HEK293 (cell line): ENCODE measurements around the gene RRP1B.
A peak's percentile ranks its signal among the peaks of the same experiment; 100 is the strongest.
"Not testable (repeated sequence)": the region's sequence is repeated elsewhere in the genome, so short reads cannot be mapped to it uniquely, and the experiment has no call there.

Source experiments
- CTCF ChIA-PET: fragments of 350-600 bp; formaldehyde crosslinking; extraction: SDS; loops from one replicate; lab custom pipeline; 2021; ENCODE audit warnings: antibody characterized with exemption; lab: Yijun Ruan, JAX
- POLR2A ChIA-PET: fragments of 300-600 bp; formaldehyde crosslinking; extraction: SDS; loops from one replicate; lab custom pipeline; 2020; ENCODE audit warnings: antibody characterized with exemption, inconsistent platforms; lab: Yijun Ruan, JAX
- H3K27ac ChIP-seq: fragments of 200-500 bp; sonication (Bioruptor generic); 2 replicates; pipeline ENCODE4 v1.5.1; 2014; ENCODE audit warnings: low read depth, low read length, control low read depth, inconsistent platforms; ENCODE audit errors: extremely low read depth
- H3K36me3 ChIP-seq, 2 experiments: fragments of 200-500 bp in 1 of 2; sonication (Bioruptor generic) in 1 of 2; 1 replicate in 1 of 2; 2 replicates in 1 of 2; pipeline ENCODE4 v1.5.1; 2014 to 2017; ENCODE audit warnings: inconsistent platforms in 2 of 2, low read length in 2 of 2; ENCODE audit not compliant: control insufficient read depth in 2 of 2, insufficient read depth in 1 of 2
- H3K4me1 ChIP-seq: fragments of 200-500 bp; sonication (Bioruptor generic); 2 replicates; pipeline ENCODE4 v1.5.1; 2014; ENCODE audit warnings: mild to moderate bottlenecking, low read length, inconsistent platforms; ENCODE audit not compliant: control insufficient read depth, insufficient read depth
- H3K4me3 ChIP-seq: 2 replicates; pipeline ENCODE4 v1.5.1; 2011; ENCODE audit warnings: low read depth, mild to moderate bottlenecking, control low read depth, low read length, moderate library complexity
- H3K9me3 ChIP-seq: fragments of 200-500 bp; sonication (Bioruptor generic); 2 replicates; pipeline ENCODE4 v1.5.1; 2014; ENCODE audit warnings: low read depth, low read length, inconsistent platforms; ENCODE audit not compliant: control insufficient read depth, insufficient read depth
- MYNN ChIP-seq: fragments of 450-650 bp; formaldehyde crosslinking; IDR thresholded peaks from 2 replicates; pipeline ENCODE4 v1.5.1; 2016; ENCODE audit warnings: missing biosample characterization, missing genetic modification characterization, borderline replicate concordance
- PRDM6 ChIP-seq: fragments of 450-650 bp; formaldehyde crosslinking; IDR thresholded peaks from 2 replicates; pipeline ENCODE4 v1.5.1; 2017; ENCODE audit warnings: missing biosample characterization, missing genetic modification characterization
- ZBTB44 ChIP-seq: fragments of 450-650 bp; IDR thresholded peaks from 2 replicates; pipeline ENCODE4 v1.5.1; 2018; ENCODE audit warnings: missing biosample characterization, mild to moderate bottlenecking, missing genetic modification characterization
- ZFP3 ChIP-seq: fragments of 450-650 bp; formaldehyde crosslinking; IDR thresholded peaks from 2 replicates; pipeline ENCODE4 v1.5.1; 2016; ENCODE audit warnings: low read depth, missing biosample characterization, missing genetic modification characterization
- ZNF121 ChIP-seq: fragments of 450-650 bp; formaldehyde crosslinking; IDR thresholded peaks from 2 replicates; pipeline ENCODE4 v1.5.1; 2016; ENCODE audit warnings: missing biosample characterization, missing genetic modification characterization
- ZNF132 ChIP-seq: fragments of 450-650 bp; formaldehyde crosslinking; IDR thresholded peaks from 2 replicates; pipeline ENCODE4 v1.5.1; 2017; ENCODE audit warnings: missing biosample characterization, missing genetic modification characterization, borderline replicate concordance
- ZNF148 ChIP-seq: fragments of 450-650 bp; formaldehyde crosslinking; IDR thresholded peaks from 2 replicates; pipeline ENCODE4 v1.5.0; 2017; ENCODE audit warnings: missing biosample characterization, missing genetic modification characterization, borderline replicate concordance
- ZNF155 ChIP-seq: fragments of 450-650 bp; formaldehyde crosslinking; IDR thresholded peaks from 2 replicates; pipeline ENCODE4 v1.5.1; 2016; ENCODE audit warnings: missing biosample characterization, missing genetic modification characterization
- ZNF175 ChIP-seq: fragments of 450-650 bp; formaldehyde crosslinking; IDR thresholded peaks from 2 replicates; pipeline ENCODE4 v1.5.1; 2016; ENCODE audit warnings: missing biosample characterization, missing genetic modification characterization
- ZNF341 ChIP-seq: fragments of 450-650 bp; formaldehyde crosslinking; IDR thresholded peaks from 2 replicates; pipeline ENCODE4; 2016; ENCODE audit warnings: low read depth, missing biosample characterization, missing genetic modification characterization
- ZNF473 ChIP-seq: fragments of 450-650 bp; formaldehyde crosslinking; IDR thresholded peaks from 2 replicates; pipeline ENCODE4 v1.5.1; 2017; ENCODE audit warnings: missing biosample characterization, missing genetic modification characterization
- ZNF585B ChIP-seq: fragments of 450-650 bp; formaldehyde crosslinking; IDR thresholded peaks from 2 replicates; pipeline ENCODE4 v1.5.1; 2016; ENCODE audit warnings: missing biosample characterization, missing genetic modification characterization
- ZNF645 ChIP-seq: fragments of 450-650 bp; formaldehyde crosslinking; IDR thresholded peaks from 2 replicates; pipeline ENCODE4; 2016; ENCODE audit warnings: missing biosample characterization, missing genetic modification characterization
- ZNF660 ChIP-seq: fragments of 450-650 bp; IDR thresholded peaks from 2 replicates; pipeline ENCODE4 v1.5.1; 2018; ENCODE audit warnings: missing biosample characterization, mild to moderate bottlenecking, missing genetic modification characterization
- ZNF677 ChIP-seq: fragments of 450-650 bp; IDR thresholded peaks from 2 replicates; pipeline ENCODE4 v1.5.0; 2018; ENCODE audit warnings: missing biosample characterization, mild to moderate bottlenecking, missing genetic modification characterization, moderate library complexity
- ZNF704 ChIP-seq: fragments of 450-650 bp; formaldehyde crosslinking; IDR thresholded peaks from 2 replicates; pipeline ENCODE4 v1.5.1; 2016; ENCODE audit warnings: missing biosample characterization, missing genetic modification characterization
- ZNF791 ChIP-seq: fragments of 450-650 bp; formaldehyde crosslinking; IDR thresholded peaks from 2 replicates; pipeline ENCODE4 v1.5.1; 2016; ENCODE audit warnings: missing biosample characterization, missing genetic modification characterization
- ZSCAN16 ChIP-seq: fragments of 450-650 bp; formaldehyde crosslinking; IDR thresholded peaks from 2 replicates; pipeline ENCODE4 v1.5.1; 2016; ENCODE audit warnings: missing biosample characterization, missing genetic modification characterization

The RRP1B gene

GRCh38 chr21:43679951-43680350 lies 20.6 kb downstream of the RRP1B start:
- TF ChIP-seq ZSCAN16 (tag by site-specific recombination) (no peak), ZNF473 (tag by site-specific recombination) (no peak), ZNF585B (tag by site-specific recombination) (no peak), ZFP3 (tag by site-specific recombination) (no peak), PRDM6 (tag by site-specific recombination) (no peak), ZNF132 (tag by site-specific recombination) (no peak), ZNF677 (tag by site-specific recombination) (no peak), ZNF660 (tag by site-specific recombination) (no peak), ZNF645 (no peak), ZNF704 (no peak), ZNF175 (tag by site-specific recombination) (no peak)
- H3K4me1 ChIP-seq, result no peaks in the 10 kb centered on the region
- CTCF ChIA-PET, result interaction anchor here (0.6 kb wide), 1 partner anchor 24 kb away, joined by 3 read pairs; no protein-coding TSS in a partner anchor
- no peak overlapping the region for H3K27ac ChIP-seq
- H3K36me3 ChIP-seq, result peaks cover 74 to 88% of the 10 kb centered on the region in 2 experiments
- no peak overlapping the region for H3K4me3 ChIP-seq
- POLR2A ChIA-PET, result no interaction called here
- no peaks in the 10 kb centered on the region for H3K9me3 ChIP-seq

- CTCF ChIA-PET, result interaction anchor here (0.6 kb wide), 1 partner anchor 25 kb away, joined by 3 read pairs; no protein-coding TSS in a partner anchor
- H3K27ac ChIP-seq, H3K4me3 ChIP-seq, H3K9me3 ChIP-seq, POLR2A ChIA-PET, H3K4me1 ChIP-seq: not testable (repeated sequence)
- peak; percentile 85; the same call in 1 of the 2 replicates for TF ChIP-seq ZNF121 (tag by site-specific recombination)
- H3K36me3 ChIP-seq, result peaks cover 78 to 88% of the 10 kb centered on the region in 2 experiments
Observed at GRCh38 chr21:43680421-43680820, 21.1 kb downstream of the RRP1B start.

GRCh38 chr21:43681650-43682049 lies 22.3 kb downstream of the RRP1B start:
- POLR2A ChIA-PET, result no interaction called here
- no peaks in the 10 kb centered on the region for H3K9me3 ChIP-seq

More at GRCh38 chr21:43681650-43682049, 22.3 kb downstream of the RRP1B start:
- Histone ChIP-seq H3K4me3 (no peak overlapping the region), H3K27ac (no peak overlapping the region), H3K36me3 (peaks cover 84 to 89% of the 10 kb centered on the region in 2 experiments), H3K4me1 (no peaks in the 10 kb centered on the region)
- no peak for TF ChIP-seq ZNF155
- TF ChIP-seq MYNN (tag by site-specific recombination), result no peak
- TF ChIP-seq ZNF341 (tag by site-specific recombination), result no peak
- TF ChIP-seq ZNF148 (tag by site-specific recombination), result no peak
- TF ChIP-seq ZNF791 (tag by site-specific recombination), result no peak
- no peak for TF ChIP-seq ZBTB44 (tag by site-specific recombination)
- CTCF ChIA-PET, result interaction anchor here (1.2 kb wide), 1 partner anchor 47 kb away, joined by 3 read pairs; no protein-coding TSS in a partner anchor
